Measurements from ENCODE around the gene BABAM2.

Gene BABAM2

GRCh38 chr2:28312307-28313219 is 422.0 kb downstream of the BABAM2 start:
- Histone ChIP-seq H3K4me3 (ENCODE audit: insufficient read depth, low read length, poor library complexity, severe bottlenecking) (no peak overlapping the region), H3K9me3 (ENCODE audit: insufficient read depth, low read length) (no peaks in the 10 kb centered on the region), H4K20me1 (ENCODE audit: low read depth, low read length) (no peaks in the 10 kb centered on the region), H3K27me3 (ENCODE audit: low read length) (no peaks in the 10 kb centered on the region), H3K9me2 (replicated peaks; ENCODE audit: insufficient read depth, low read length) (no peaks in the 10 kb centered on the region), H3K9ac (ENCODE audit: low read length) (no peak overlapping the region), H3K27ac (ENCODE audit: low read depth, low read length) (no peak overlapping the region), H2AFZ (ENCODE audit: low read depth, low read length, severe bottlenecking) (no peak overlapping the region), H3F3A (ENCODE audit: insufficient read depth) (no peaks in the 10 kb centered on the region), H3K79me2 (ENCODE audit: insufficient read depth, low read length) (no peaks in the 10 kb centered on the region), H3K36me3 (ENCODE audit: low read length) (no peaks in the 10 kb centered on the region), H3K4me2 (ENCODE audit: low read depth, low read length, poor library complexity, severe bottlenecking) (no peak overlapping the region)
- no peak for TF ChIP-seq EZH2phosphoT487 (conservative IDR thresholded peaks at IDR 0.05; ENCODE audit: low read length)
- no peak for TF ChIP-seq CTCF (IDR thresholded peaks at IDR 0.05; ENCODE audit: insufficient read depth, low read length, poor library complexity, severe bottlenecking)

GRCh38 chr2:28313220-28313784 is 422.8 kb downstream of the BABAM2 start:
- no peaks in the 10 kb centered on the region for H3K79me2 ChIP-seq (ENCODE audit: insufficient read depth, low read length)
- H2AFZ ChIP-seq (ENCODE audit: low read depth, low read length, severe bottlenecking) = no peak overlapping the region
- no peaks in the 10 kb centered on the region for H4K20me1 ChIP-seq (ENCODE audit: low read depth, low read length)
- no peaks in the 10 kb centered on the region for H3K9me3 ChIP-seq (ENCODE audit: insufficient read depth, low read length)
- H3F3A ChIP-seq (ENCODE audit: insufficient read depth) = no peaks in the 10 kb centered on the region
- no peak overlapping the region for H3K27ac ChIP-seq (ENCODE audit: low read depth, low read length)
- TF ChIP-seq EZH2phosphoT487 (conservative IDR thresholded peaks at IDR 0.05; ENCODE audit: low read length) (no peak), CTCF (IDR thresholded peaks at IDR 0.05; ENCODE audit: insufficient read depth, low read length, poor library complexity, severe bottlenecking) (no peak)
- H3K36me3 ChIP-seq (ENCODE audit: low read length) = no peaks in the 10 kb centered on the region
- H3K27me3 ChIP-seq (ENCODE audit: low read length) = no peaks in the 10 kb centered on the region
- no peak overlapping the region for H3K9ac ChIP-seq (ENCODE audit: low read length)
- H3K4me2 ChIP-seq (ENCODE audit: low read depth, low read length, poor library complexity, severe bottlenecking) = no peak overlapping the region
- H3K9me2 ChIP-seq (replicated peaks; ENCODE audit: insufficient read depth, low read length) = no peaks in the 10 kb centered on the region
- H3K4me3 ChIP-seq (ENCODE audit: insufficient read depth, low read length, poor library complexity, severe bottlenecking) = no peak overlapping the region

GRCh38 chr2:28314968-28315367 is 424.4 kb downstream of the BABAM2 start:
- no peak overlapping the region for H3K4me3 ChIP-seq (ENCODE audit: insufficient read depth, low read length, poor library complexity, severe bottlenecking)
- H3K79me2 ChIP-seq (ENCODE audit: insufficient read depth, low read length) = no peaks in the 10 kb centered on the region
- no peak overlapping the region for H3K4me2 ChIP-seq (ENCODE audit: low read depth, low read length, poor library complexity, severe bottlenecking)
- no peak overlapping the region for H3K27ac ChIP-seq (ENCODE audit: low read depth, low read length)
- H4K20me1 ChIP-seq (ENCODE audit: low read depth, low read length) = no peaks in the 10 kb centered on the region
- H3K27me3 ChIP-seq (ENCODE audit: low read length) = no peaks in the 10 kb centered on the region
- no peak for TF ChIP-seq EZH2phosphoT487 (conservative IDR thresholded peaks at IDR 0.05; ENCODE audit: low read length)
- no peak for TF ChIP-seq CTCF (IDR thresholded peaks at IDR 0.05; ENCODE audit: insufficient read depth, low read length, poor library complexity, severe bottlenecking)
- no peak overlapping the region for H2AFZ ChIP-seq (ENCODE audit: low read depth, low read length, severe bottlenecking)
- H3K36me3 ChIP-seq (ENCODE audit: low read length) = no peaks in the 10 kb centered on the region
- no peaks in the 10 kb centered on the region for H3K9me2 ChIP-seq (replicated peaks; ENCODE audit: insufficient read depth, low read length)
- no peaks in the 10 kb centered on the region for H3F3A ChIP-seq (ENCODE audit: insufficient read depth)
- H3K9me3 ChIP-seq (ENCODE audit: insufficient read depth, low read length) = no peaks in the 10 kb centered on the region
- no peak overlapping the region for H3K9ac ChIP-seq (ENCODE audit: low read length)

All from SU-DHL-6 (cell line).